NK-92 treated with Interleukin-12 subunit alpha and Interleukin-12 subunit beta, amount 100 ng/mL, for 24 hours (cell line): Measurements from ENCODE around the gene UQCC5.

ENCODE experiments used
- DNase-seq: peaks from one replicate; lab custom pipeline; 2025; lab: John Stamatoyannopoulos, UW

The UQCC5 gene

DNA sequence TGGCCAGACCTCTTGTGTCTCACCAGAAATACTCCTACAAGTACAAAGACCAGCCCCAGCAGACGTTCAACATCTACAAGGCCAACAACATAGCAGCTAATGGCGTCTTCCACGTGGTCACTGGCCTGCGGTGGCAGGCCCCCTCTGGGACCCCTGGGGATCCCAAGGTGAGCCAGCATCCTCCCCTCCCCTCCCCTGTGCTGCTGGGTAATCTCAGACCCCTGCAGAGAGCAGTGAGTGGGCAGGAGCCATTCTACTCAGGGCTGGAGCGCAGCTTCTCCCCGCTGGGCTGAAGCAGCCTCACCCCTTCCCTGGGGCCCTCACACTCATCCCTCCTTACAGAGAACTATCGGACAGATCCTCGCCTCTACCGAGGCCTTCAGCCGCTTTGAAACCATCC, 31.4 kb upstream of the UQCC5 start:
- DNase-seq, result no peak

- DNase-seq, result no peak
Measured at GRCh38 chr3:52506266-52506966, 30.0 kb upstream of the UQCC5 start.

- DNase-seq, result no peak
Measured at GRCh38 chr3:52507359-52507758, 29.0 kb upstream of the UQCC5 start.

GRCh38 chr3:52509753-52510328, 26.6 kb upstream of the UQCC5 start:
- no peak for DNase-seq

DNA sequence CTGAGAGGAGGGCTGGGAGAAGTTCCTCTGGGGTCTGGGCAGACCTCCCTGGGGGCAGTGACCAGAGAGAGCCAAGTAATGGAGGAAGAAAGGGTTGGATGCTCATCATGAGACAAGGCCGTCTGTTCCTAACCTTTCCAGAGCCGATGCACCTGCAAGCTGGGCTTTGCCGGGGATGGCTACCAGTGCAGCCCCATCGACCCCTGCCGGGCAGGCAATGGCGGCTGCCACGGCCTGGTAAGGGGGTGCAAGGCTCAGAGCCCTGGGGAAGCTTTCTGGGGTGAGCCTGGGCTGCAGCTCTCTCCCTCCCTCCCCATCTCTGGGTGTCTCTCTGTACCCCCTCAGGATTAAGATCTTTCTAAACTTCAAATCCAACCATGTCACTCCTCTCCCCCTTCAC, 24.9 kb upstream of the UQCC5 start:
- no peak for DNase-seq

DNA sequence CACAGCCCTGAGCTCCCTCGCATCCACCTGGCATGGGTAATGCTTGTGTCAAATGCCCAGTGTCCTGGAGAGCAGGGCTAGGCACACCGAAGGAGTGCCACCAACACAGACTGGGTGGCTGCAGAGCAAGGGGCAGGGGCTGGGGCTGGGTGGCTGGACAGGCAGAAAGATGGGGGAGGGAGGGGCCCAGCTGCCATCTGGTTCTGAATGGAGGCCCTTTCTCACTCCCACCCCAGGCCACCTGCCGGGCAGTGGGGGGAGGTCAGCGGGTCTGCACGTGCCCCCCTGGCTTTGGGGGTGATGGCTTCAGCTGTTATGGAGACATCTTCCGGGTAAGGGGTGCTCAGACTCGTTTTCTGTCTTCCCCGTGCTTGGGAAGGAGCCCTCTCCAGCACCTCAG, 24.3 kb upstream of the UQCC5 start:
- no peak for DNase-seq

DNA sequence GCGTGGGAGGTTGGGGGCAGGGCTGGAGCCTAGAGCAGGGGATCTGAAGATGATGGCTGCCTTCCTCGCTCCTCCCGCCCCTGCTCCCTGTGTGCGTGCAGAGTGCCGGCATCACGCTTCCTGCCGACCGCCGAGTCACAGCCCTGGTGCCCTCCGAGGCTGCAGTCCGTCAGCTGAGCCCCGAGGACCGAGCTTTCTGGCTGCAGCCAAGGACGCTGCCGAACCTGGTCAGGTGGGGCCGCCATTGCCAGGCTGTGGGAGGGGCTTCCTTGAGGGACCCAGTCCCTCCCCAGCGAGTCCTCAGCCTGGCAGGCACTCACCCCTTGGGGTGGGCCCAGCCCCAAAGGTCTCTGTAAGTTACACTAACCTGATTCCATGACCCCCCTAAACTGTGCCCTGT, 23.7 kb upstream of the UQCC5 start:
- DNase-seq, result no peak

DNA sequence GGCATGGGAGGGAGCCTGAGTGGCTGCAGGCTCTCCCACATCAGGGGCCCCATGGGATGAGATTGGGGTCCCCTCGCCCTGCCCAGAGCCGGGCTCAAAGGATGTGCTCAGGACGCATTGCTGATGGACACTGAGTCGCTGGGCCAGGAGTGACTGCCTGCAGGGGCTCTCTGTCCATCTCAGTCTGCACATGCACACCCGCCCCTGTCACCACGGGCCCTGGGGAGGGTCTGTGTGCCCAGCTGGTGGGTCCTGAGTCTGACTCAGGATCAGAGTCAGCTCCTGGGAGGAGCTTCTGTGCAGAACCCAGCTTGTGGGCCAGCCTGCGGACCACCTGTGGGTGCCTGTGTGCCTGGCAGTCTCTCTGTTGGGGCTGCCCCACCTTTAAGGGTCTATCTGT, 23.1 kb upstream of the UQCC5 start:
- no peak for DNase-seq

GRCh38 chr3:52514576-52514975, 21.8 kb upstream of the UQCC5 start:
- DNase-seq, result no peak

GRCh38 chr3:52515192-52515591, 21.2 kb upstream of the UQCC5 start:
- DNase-seq, result no peak

GRCh38 chr3:52516509-52517195, 19.8 kb upstream of the UQCC5 start:
- no peak for DNase-seq

GRCh38 chr3:52517796-52518722, 18.3 kb upstream of the UQCC5 start:
- DNase-seq, result no peak

GRCh38 chr3:52518723-52519444, 17.5 kb upstream of the UQCC5 start:
- DNase-seq, result no peak

DNA sequence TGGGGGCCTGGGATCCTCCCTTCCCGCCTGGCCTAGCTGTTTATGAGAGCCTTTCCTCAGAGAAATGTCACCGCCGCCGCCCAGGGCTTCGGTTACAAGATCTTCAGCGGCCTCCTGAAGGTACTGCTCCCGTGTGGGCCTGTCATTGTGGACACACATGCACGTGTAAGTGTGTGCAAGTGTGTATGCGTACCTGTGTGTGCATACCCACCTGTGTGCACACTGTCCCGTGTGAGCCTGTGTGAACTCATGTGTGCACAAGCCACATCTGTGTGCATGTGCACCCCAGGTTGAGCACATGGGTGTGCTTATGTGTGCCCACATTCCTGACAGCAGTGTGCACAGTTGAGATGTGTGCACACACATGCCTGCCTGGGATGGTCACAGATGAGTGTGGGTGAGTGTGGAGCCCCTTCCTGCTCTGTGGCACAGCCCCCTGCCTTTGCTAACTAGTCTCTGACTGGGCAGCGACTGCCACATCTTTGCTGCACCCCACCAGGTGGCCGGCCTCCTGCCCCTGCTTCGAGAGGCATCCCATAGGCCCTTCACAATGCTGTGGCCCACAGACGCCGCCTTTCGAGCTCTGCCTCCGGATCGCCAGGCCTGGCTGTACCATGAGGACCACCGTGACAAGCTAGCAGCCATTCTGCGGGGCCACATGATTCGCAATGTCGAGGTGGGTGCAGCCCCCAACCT, 16.8 kb upstream of the UQCC5 start:
- DNase-seq, result no peak

GRCh38 chr3:52520141-52520667, 16.2 kb upstream of the UQCC5 start:
- DNase-seq, result no peak

DNA sequence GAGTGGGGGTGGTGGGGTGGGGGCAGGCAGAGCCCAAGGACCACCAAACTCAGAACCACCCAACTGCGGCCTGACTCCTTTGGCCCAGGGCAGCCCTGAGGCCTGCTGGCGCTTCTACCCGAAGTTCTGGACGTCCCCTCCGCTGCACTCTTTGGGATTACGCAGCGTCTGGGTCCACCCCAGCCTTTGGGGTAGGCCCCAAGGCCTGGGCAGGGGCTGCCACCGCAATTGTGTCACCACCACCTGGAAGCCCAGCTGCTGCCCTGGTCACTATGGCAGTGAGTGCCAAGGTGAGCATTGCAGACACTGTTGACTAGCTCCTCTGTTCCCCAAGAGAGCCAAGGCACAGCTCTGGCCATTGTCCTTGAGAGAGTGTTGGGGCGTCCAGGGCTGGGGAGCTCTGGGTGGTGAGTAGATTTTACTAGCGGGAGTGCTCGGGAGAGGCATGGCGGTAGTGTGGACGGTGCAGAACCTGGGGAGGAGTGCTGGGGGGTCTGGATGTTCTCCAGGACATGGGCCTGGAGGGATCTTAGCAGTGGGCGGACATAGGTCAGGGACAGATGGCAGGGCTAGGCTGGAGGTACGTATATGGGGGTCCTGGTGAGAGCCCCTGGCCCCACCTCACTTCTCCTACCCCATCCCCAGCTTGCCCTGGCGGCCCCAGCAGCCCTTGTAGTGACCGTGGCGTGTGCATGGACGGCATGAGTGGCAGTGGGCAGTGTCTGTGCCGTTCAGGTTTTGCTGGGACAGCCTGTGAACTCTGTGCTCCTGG, 15.5 kb upstream of the UQCC5 start:
- no peak for DNase-seq

DNA sequence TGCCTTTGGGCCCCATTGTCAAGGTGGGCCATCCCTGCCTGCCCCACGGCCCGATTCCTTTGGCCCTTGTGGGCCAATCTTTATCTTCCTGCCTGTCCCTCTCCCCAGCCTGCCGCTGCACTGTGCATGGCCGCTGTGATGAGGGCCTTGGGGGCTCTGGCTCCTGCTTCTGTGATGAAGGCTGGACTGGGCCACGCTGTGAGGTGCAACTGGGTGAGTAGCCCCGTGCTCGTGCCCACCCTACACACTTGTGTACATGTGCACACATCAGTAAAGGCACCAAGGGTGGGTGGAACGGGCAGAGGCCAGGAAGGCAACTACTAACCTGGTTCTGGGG, 14.9 kb upstream of the UQCC5 start:
- no peak for DNase-seq

GRCh38 chr3:52521881-52522650, 14.3 kb upstream of the UQCC5 start:
- no peak for DNase-seq

DNA sequence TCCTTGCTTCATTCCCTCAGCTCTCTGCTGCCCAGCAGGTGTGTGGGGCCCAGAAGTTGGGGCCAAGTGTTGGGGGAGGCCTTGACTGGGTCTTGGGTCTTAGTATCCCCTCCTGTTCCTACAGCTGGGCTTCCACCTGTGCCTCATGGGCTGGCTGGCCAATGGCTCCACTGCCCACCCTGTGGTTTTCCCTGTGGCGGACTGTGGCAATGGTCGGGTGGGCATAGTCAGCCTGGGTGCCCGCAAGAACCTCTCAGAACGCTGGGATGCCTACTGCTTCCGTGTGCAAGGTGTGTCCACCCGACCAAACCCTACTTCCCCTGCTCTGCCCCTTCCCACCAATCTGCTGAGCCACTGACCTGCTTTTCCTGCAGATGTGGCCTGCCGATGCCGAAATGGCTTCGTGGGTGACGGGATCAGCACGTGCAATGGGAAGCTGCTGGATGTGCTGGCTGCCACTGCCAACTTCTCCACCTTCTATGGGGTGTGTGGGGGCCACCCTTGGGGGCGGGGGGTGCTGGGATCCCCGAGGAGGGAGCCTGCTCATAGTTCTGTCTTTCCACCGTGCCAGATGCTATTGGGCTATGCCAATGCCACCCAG, 13.7 kb upstream of the UQCC5 start:
- DNase-seq, result no peak
